Measurements from ENCODE around the gene PAMR1.

The PAMR1 gene

GRCh38 chr11:35520376-35520775, 5.0 kb downstream of the PAMR1 start:
- DNase-seq = no peak
- Mint-ChIP-seq H3K4me1 (peaks cover 55% of the 10 kb centered on the region), H3K36me3 (ENCODE audit: low read depth) (peaks cover 36% of the 10 kb centered on the region), H3K9me3 (peaks cover 4% of the 10 kb centered on the region), H3K27ac (no peak overlapping the region), H3K27me3 (ENCODE audit: low read depth, poor library complexity) (peaks cover 6% of the 10 kb centered on the region), H3K4me3 (no peak overlapping the region)
- TF ChIP-seq, protein P1, sequence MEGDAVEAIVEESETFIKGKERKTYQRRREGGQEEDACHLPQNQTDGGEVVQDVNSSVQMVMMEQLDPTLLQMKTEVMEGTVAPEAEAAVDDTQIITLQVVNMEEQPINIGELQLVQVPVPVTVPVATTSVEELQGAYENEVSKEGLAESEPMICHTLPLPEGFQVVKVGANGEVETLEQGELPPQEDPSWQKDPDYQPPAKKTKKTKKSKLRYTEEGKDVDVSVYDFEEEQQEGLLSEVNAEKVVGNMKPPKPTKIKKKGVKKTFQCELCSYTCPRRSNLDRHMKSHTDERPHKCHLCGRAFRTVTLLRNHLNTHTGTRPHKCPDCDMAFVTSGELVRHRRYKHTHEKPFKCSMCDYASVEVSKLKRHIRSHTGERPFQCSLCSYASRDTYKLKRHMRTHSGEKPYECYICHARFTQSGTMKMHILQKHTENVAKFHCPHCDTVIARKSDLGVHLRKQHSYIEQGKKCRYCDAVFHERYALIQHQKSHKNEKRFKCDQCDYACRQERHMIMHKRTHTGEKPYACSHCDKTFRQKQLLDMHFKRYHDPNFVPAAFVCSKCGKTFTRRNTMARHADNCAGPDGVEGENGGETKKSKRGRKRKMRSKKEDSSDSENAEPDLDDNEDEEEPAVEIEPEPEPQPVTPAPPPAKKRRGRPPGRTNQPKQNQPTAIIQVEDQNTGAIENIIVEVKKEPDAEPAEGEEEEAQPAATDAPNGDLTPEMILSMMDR (IDR thresholded peaks at IDR 0.05) = no peak

GRCh38 chr11:35518766-35519165, 6.7 kb downstream of the PAMR1 start:
- DNase-seq = no peak
- H3K27ac Mint-ChIP-seq = no peak overlapping the region
- peaks cover 7% of the 10 kb centered on the region for H3K27me3 Mint-ChIP-seq (ENCODE audit: low read depth, poor library complexity)
- peaks cover 48% of the 10 kb centered on the region for H3K4me1 Mint-ChIP-seq
- peaks cover 41% of the 10 kb centered on the region for H3K36me3 Mint-ChIP-seq (ENCODE audit: low read depth)
- H3K4me3 Mint-ChIP-seq = no peak overlapping the region
- TF ChIP-seq, protein P1 (IDR thresholded peaks at IDR 0.05) = no peak
- H3K9me3 Mint-ChIP-seq = peaks cover 4% of the 10 kb centered on the region

- Mint-ChIP-seq H3K4me3 (no peak overlapping the region), H3K4me1 (peaks cover 37% of the 10 kb centered on the region), H3K36me3 (ENCODE audit: low read depth) (peaks cover 41% of the 10 kb centered on the region), H3K27ac (no peak overlapping the region), H3K9me3 (peaks cover 4% of the 10 kb centered on the region), H3K27me3 (ENCODE audit: low read depth, poor library complexity) (peaks cover 7% of the 10 kb centered on the region)
- TF ChIP-seq, protein P1 (IDR thresholded peaks at IDR 0.05) = no peak
- DNase-seq = no peak
These were observed 7.9 kb downstream of the PAMR1 start for GRCh38 chr11:35517481-35517880.

DNA sequence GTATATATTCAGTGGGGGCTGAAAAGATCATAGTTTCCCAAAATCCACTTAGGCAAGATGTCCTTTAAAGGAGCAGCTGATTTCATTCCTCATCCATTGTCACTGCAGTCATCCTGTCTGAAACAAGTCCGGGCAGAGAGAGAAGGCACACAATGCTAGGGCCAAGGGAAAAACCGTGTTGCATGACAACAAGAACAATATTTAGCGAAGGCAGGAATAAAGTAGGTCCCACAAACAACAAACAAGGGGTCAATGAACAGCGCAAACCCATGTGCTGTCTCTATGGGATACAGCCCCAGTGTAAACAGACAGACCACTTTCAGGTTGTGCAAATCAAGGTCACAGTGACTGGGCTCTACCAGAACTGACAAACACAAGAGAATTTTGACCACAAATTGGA, 9.0 kb downstream of the PAMR1 start:
- H3K9me3 Mint-ChIP-seq = no peaks in the 10 kb centered on the region
- no peak overlapping the region for H3K27ac Mint-ChIP-seq
- TF ChIP-seq, protein P1 (IDR thresholded peaks at IDR 0.05) = no peak
- no peak for DNase-seq
- peaks cover 11% of the 10 kb centered on the region for H3K27me3 Mint-ChIP-seq (ENCODE audit: low read depth, poor library complexity)
- no peak overlapping the region for H3K4me3 Mint-ChIP-seq
- peaks cover 41% of the 10 kb centered on the region for H3K4me1 Mint-ChIP-seq
- peaks cover 45% of the 10 kb centered on the region for H3K36me3 Mint-ChIP-seq (ENCODE audit: low read depth)

DNA sequence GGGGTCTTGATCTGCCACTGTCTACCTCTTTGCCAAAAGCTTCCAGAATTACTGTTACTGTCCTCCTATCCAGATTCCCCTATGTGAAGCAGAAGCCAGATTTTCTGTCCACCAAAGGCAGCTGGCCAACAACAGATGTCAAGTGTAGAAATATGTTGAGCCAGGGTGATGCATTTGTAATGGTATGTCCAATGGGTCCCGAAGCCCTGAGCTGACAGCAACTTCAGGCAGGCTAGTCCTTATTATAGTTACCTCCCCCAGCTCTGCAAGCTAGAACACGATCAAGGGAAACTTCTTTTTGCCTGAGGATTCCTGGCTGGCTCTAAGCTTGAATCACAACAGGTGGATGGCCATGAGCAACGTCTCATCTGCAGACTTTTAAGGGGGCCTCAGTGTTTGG, 10.2 kb downstream of the PAMR1 start:
- Mint-ChIP-seq H3K27ac (no peak overlapping the region), H3K9me3 (no peaks in the 10 kb centered on the region), H3K36me3 (ENCODE audit: low read depth) (peaks cover 57% of the 10 kb centered on the region), H3K27me3 (ENCODE audit: low read depth, poor library complexity) (peaks cover 11% of the 10 kb centered on the region), H3K4me3 (no peak overlapping the region), H3K4me1 (peaks cover 39% of the 10 kb centered on the region)
- TF ChIP-seq, protein P1 (IDR thresholded peaks at IDR 0.05) = no peak
- DNase-seq = no peak

- DNase-seq = no peak
- Mint-ChIP-seq H3K4me3 (no peak overlapping the region), H3K9me3 (no peaks in the 10 kb centered on the region), H3K27me3 (ENCODE audit: low read depth, poor library complexity) (peaks cover 11% of the 10 kb centered on the region), H3K4me1 (peaks cover 39% of the 10 kb centered on the region), H3K27ac (no peak overlapping the region), H3K36me3 (ENCODE audit: low read depth) (peaks cover 56% of the 10 kb centered on the region)
- TF ChIP-seq, protein P1 (IDR thresholded peaks at IDR 0.05) = no peak
These were observed 10.9 kb downstream of the PAMR1 start for GRCh38 chr11:35514481-35514880.
